A549 (cell line): ENCODE data around the gene DGKA. TPM values are rescaled to one million over a fixed set of nuclear protein-coding genes. Genes with fewer than 3 reads are reported as not detected.
A peak's percentile ranks its signal among the peaks of the same experiment; 100 is the strongest.
"Not testable (repeated sequence)": the region's sequence is repeated elsewhere in the genome, so short reads cannot be mapped to it uniquely, and the experiment has no call there.

Experiments used
- ATAC-seq, 2 experiments: fragments of 200-7000 bp in 1 of 2; fragments of >200 bp in 1 of 2; cut with Nextera tagmentation in 1 of 2; cut with Tn5 transposase in 1 of 2; 3 replicates each; pipeline versions ENCODE4 v1.8.0 to v1.9.1; 2018 to 2020; ENCODE audit warnings: mild to moderate bottlenecking in 1 of 2, moderate library complexity in 1 of 2
- CTCF ChIA-PET: fragments of 300-600 bp; sonication (Branson Sonifier 250); formaldehyde crosslinking; extraction: SDS; loops from one replicate; lab custom pipeline; 2021; ENCODE audit warnings: antibody characterized with exemption, inconsistent platforms; lab: Yijun Ruan, JAX
- POLR2A ChIA-PET: fragments of 350-600 bp; formaldehyde crosslinking; extraction: SDS; loops from one replicate; lab custom pipeline; 2021; ENCODE audit warnings: antibody characterized with exemption, inconsistent platforms; lab: Yijun Ruan, JAX
- DNase-seq, 2 experiments: peaks; one replicate each; pipeline versions ENCODE4 v3.0.0 to v3.0.0-alpha.2; 2011 to 2016; ENCODE audit warnings: low read depth in 1 of 2, low spot score in 1 of 2
- FAIRE-seq: peaks from 2 replicates; lab custom pipeline; 2011; peaks lifted over from hg19 to GRCh38; lab: Jason Lieb, UNC
- H3K27ac ChIP-seq, 2 experiments: fragments of >200 bp; sonication (Bioruptor Twin); formaldehyde crosslinking; 3 replicates each; pipeline ENCODE4 v1.5.1; 2016 to 2017
- H3K4me1 ChIP-seq: fragments of >200 bp; sonication (Bioruptor Twin); formaldehyde crosslinking; 3 replicates; pipeline ENCODE4 v1.6.1; 2016
- H3K4me2 ChIP-seq: fragments of >200 bp; sonication (Bioruptor Twin); formaldehyde crosslinking; 3 replicates; pipeline ENCODE4 v1.6.1; 2016
- H3K4me3 ChIP-seq: fragments of >200 bp; sonication (Bioruptor Twin); formaldehyde crosslinking; 3 replicates; pipeline ENCODE4 v1.5.1; 2016
- H3K9me3 ChIP-seq: fragments of >200 bp; sonication (Bioruptor Twin); formaldehyde crosslinking; 3 replicates; pipeline ENCODE4 v1.6.1; 2016
- EP300 ChIP-seq, 2 experiments: fragments of >200 bp; sonication (Bioruptor Twin); formaldehyde crosslinking; IDR thresholded peaks; 2 replicates in 1 of 2; 3 replicates in 1 of 2; pipeline ENCODE4 v1.6.1; 2016 to 2017
- GATA3 ChIP-seq: IDR thresholded peaks from 2 replicates; pipeline ENCODE4 v1.6.1; 2012; ENCODE audit warnings: borderline replicate concordance
- HMGXB4 ChIP-seq: fragments of 250-450 bp; sonication (Bioruptor Pico); IDR thresholded peaks from 2 replicates; pipeline ENCODE4 v1.5.0; 2021; ENCODE audit warnings: mild to moderate bottlenecking, moderate library complexity, borderline replicate concordance
- HOXB13 ChIP-seq: fragments of 250-450 bp; sonication (Bioruptor Pico); IDR thresholded peaks from 2 replicates; pipeline ENCODE4 v1.5.0; 2020; ENCODE audit warnings: low read depth, mild to moderate bottlenecking, moderate library complexity
- JUNB ChIP-seq: fragments of >200 bp; sonication (Bioruptor Twin); formaldehyde crosslinking; IDR thresholded peaks from 2 replicates; pipeline ENCODE4 v1.6.1; 2016
- MAFK ChIP-seq: fragments of 450-650 bp; IDR thresholded peaks from 2 replicates; pipeline ENCODE4 v1.6.1; 2014; ENCODE audit not compliant: partially characterized antibody
- NFE2L2 ChIP-seq: fragments of 150-350 bp; conservative IDR thresholded peaks from 2 replicates; pipeline ENCODE4 v1.6.1; 2014; ENCODE audit warnings: low read length
- NPAS2 ChIP-seq: fragments of 250-450 bp; sonication (Bioruptor Pico); IDR thresholded peaks from 2 replicates; pipeline ENCODE4 v1.8.0; 2022; ENCODE audit warnings: mild to moderate bottlenecking, moderate library complexity, borderline replicate concordance
- POLR2A ChIP-seq: IDR thresholded peaks from 2 replicates; pipeline ENCODE4 v1.6.1; 2012; ENCODE audit warnings: mild to moderate bottlenecking, low read length
- RAD21 ChIP-seq, 2 experiments: fragments of >200 bp in 1 of 2; sonication (Bioruptor Twin) in 1 of 2; formaldehyde crosslinking in 1 of 2; IDR thresholded peaks in 1 of 2; conservative IDR thresholded peaks in 1 of 2; 2 replicates in 1 of 2; 3 replicates in 1 of 2; pipeline ENCODE4 v1.6.1; 2012 to 2018; ENCODE audit warnings: inconsistent platforms in 1 of 2
- SMC3 ChIP-seq: fragments of >200 bp; sonication (Bioruptor Twin); formaldehyde crosslinking; IDR thresholded peaks from 3 replicates; pipeline ENCODE4 v1.6.1; 2018; ENCODE audit warnings: inconsistent platforms
- ZSCAN20 ChIP-seq: fragments of 250-450 bp; sonication (Bioruptor Pico); IDR thresholded peaks from 2 replicates; pipeline ENCODE4 v1.8.0; 2022; ENCODE audit warnings: mild to moderate bottlenecking, moderate library complexity
- WGBS: methylation state at CpG from one replicate; pipeline ENCODE4 v1.1.6; 2017; ENCODE audit errors: missing lambda C conversion rate; 5-methylcytosine and 5-hydroxymethylcytosine counted together
- polyA plus RNA-seq, 4 experiments: library from polyadenylated mRNA; depleted of rRNA in 3 of 4; stranded (reverse); fragments of >200 nt; fragmentation: RNase III in 1 of 4; extraction: RNeasy Plus Mini Kit Qiagen cat#74134 plus additional on column Dnase treatment in 1 of 4; gene quantifications; 2 replicates in 3 of 4; 3 replicates in 1 of 4; pipeline ENCODE4 v1.2.3, GENCODE V29; 2011 to 2017
- TF ChIP-seq, protein P1 (sequence below): fragments of 250-450 bp; sonication (Bioruptor Pico); IDR thresholded peaks from 2 replicates; pipeline ENCODE4 v1.5.0; 2020; ENCODE audit warnings: low read depth, mild to moderate bottlenecking, moderate library complexity
- TF ChIP-seq, protein P2 (sequence below): fragments of 450-650 bp; IDR thresholded peaks from 2 replicates; pipeline ENCODE4 v1.6.1; 2014; ENCODE audit warnings: antibody characterized with exemption

DGKA gene
- polyA plus RNA-seq, 2 of the 4 experiments (the other 2 are of a cell fraction), result 21.0 to 24.7 TPM

DNA sequence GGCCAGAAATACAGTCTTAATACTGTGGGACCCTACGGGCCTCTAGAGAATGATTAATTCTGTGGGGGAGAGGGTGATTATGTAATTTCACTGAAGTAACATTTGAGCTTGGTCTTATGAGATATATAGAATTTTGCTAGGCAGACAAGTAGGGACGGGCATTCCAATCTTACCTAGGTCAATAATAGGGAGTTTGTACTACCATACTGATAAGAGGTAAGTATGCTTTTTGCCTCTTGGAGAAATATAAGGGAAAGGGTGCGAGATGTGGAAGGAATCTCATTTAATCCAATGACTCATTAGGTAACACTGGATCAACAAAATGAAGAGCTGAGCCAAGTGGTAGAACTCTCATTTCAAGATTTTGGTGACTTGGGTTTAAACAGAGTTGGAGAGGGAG is 48.1 kb downstream of the DGKA start:
- no peaks in the 10 kb centered on the region for H3K9me3 ChIP-seq
- DNase-seq, result no peak
- H3K4me2 ChIP-seq, result no peak overlapping the region
- ATAC-seq, result no peak
- no peak for FAIRE-seq
- no peak overlapping the region for H3K4me3 ChIP-seq
- WGBS, result 96% methylated on average over 3 of the region's 3 CpGs
- H3K4me1 ChIP-seq, result peaks cover 6% of the 10 kb centered on the region; the same call in 1 of the 3 replicates
- ChIA-PET CTCF (interaction anchor here (0.8 to 9.8 kb wide), 2 partner anchors 19 to 51 kb away, joined by 3 to 96 read pairs; partner anchors contain the start of gene SUOX), POLR2A (no interaction called here)
- TF ChIP-seq, protein P1, sequence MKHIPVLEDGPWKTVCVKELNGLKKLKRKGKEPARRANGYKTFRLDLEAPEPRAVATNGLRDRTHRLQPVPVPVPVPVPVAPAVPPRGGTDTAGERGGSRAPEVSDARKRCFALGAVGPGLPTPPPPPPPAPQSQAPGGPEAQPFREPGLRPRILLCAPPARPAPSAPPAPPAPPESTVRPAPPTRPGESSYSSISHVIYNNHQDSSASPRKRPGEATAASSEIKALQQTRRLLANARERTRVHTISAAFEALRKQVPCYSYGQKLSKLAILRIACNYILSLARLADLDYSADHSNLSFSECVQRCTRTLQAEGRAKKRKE, result no peak
- no peak for TF ChIP-seq ZSCAN20
- TF ChIP-seq NPAS2 (CRISPR knock-in tag), result no peak
- TF ChIP-seq RAD21 (conservative IDR thresholded peaks at IDR 0.05 in 1 of 2, IDR thresholded peaks at IDR 0.05 in 1 of 2), result no peak
- no peak for TF ChIP-seq HOXB13 (CRISPR knock-in tag)
- no peak for TF ChIP-seq NFE2L2
- no peak overlapping the region for H3K27ac ChIP-seq

- H3K9me3 ChIP-seq, H3K4me3 ChIP-seq, DNase-seq, ATAC-seq, H3K4me1 ChIP-seq, H3K4me2 ChIP-seq, POLR2A ChIA-PET, H3K27ac ChIP-seq, FAIRE-seq: not testable (repeated sequence)
- CTCF ChIA-PET, result interaction anchor here (0.6 to 9.8 kb wide), 8 partner anchors 8 to 243 kb away, joined by 3 to 96 read pairs (median 4); partner anchors contain the start of genes RAB5B and SUOX
- 81% methylated on average over 5 of the region's 5 CpGs for WGBS
Observed at GRCh38 chr12:55981882-55982281, 50.9 kb downstream of the DGKA start.

GRCh38 chr12:55982319-55982936 is 51.5 kb downstream of the DGKA start:
- no peaks in the 10 kb centered on the region for H3K4me1 ChIP-seq
- H3K9me3 ChIP-seq, result no peaks in the 10 kb centered on the region
- no peak overlapping the region for H3K4me2 ChIP-seq
- ChIA-PET POLR2A (interaction anchor here (0.6 kb wide), 1 partner anchor 9 kb away, joined by 3 read pairs; the partner anchor contains the start of gene RAB5B), CTCF (interaction anchor here (1.0 to 9.8 kb wide), 10 partner anchors 9 to 243 kb away, joined by 3 to 96 read pairs (median 4); partner anchors contain the start of gene SUOX)
- DNase-seq (no peak), FAIRE-seq (no peak), ATAC-seq (no peak)
- no peak overlapping the region for H3K4me3 ChIP-seq
- no peak overlapping the region for H3K27ac ChIP-seq
- WGBS, result 85% methylated on average over 3 of the region's 3 CpGs
- TF ChIP-seq, protein P2, sequence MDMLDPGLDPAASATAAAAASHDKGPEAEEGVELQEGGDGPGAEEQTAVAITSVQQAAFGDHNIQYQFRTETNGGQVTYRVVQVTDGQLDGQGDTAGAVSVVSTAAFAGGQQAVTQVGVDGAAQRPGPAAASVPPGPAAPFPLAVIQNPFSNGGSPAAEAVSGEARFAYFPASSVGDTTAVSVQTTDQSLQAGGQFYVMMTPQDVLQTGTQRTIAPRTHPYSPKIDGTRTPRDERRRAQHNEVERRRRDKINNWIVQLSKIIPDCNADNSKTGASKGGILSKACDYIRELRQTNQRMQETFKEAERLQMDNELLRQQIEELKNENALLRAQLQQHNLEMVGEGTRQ, result no peak
- TF ChIP-seq MAFK (no peak), POLR2A (no peak), EP300 (IDR thresholded peaks at IDR 0.05) (no peak)

DNA sequence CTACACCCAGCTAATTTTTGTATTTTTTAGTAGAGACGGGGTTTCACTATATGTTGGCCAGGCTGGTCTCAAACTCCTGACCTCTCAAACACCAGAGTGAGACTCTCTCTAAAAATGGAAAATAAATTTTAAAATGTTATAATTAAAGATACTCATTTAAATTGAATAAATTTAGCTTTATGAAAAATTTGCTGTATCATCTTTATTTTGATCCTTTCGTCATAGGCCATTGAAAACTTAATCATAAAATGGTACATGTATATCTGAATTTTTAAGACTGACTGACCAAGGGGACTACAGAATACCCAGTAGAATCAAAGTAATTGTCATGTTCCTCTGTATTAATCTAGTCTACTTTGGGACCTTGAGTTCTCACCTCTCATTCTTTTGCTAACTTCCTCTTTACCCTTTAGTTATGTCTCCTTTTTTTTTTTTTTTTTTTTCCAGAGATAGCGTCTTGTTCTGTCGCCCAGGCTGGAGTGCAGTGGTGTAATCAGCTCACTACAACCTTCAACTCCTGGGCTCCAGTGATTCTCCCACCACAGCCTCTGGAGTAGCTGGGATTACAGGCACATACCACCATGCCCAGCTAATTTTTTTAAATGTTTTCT is 52.4 kb downstream of the DGKA start:
- CTCF ChIA-PET, result interaction anchor here (1.0 to 9.8 kb wide), 6 partner anchors 8 to 237 kb away, joined by 3 to 96 read pairs (median 4); partner anchors contain the start of gene SUOX
- TF ChIP-seq HMGXB4 (CRISPR knock-in tag) (no peak), MAFK (peak; percentile 86), SMC3 (no peak), JUNB (no peak), GATA3 (no peak)
- no peaks in the 10 kb centered on the region for H3K4me1 ChIP-seq
- 94% methylated on average over 4 of the region's 4 CpGs for WGBS
- H3K9me3 ChIP-seq, result no peaks in the 10 kb centered on the region
- no peak overlapping the region for H3K27ac ChIP-seq
- no peak overlapping the region for H3K4me2 ChIP-seq
- no peak for FAIRE-seq
- no peak for DNase-seq
- POLR2A ChIA-PET, result no interaction called here
- ATAC-seq, result no peak
- H3K4me3 ChIP-seq, result no peak overlapping the region
